Esophagus squamous epithelium (tissue), 4 donors: ENCODE results near the gene GAB2.

Source experiments
- CTCF ChIP-seq, 6 experiments: fragments of 450-650 bp in 4 of 6; fragments of 200-600 bp in 2 of 6; sonication (generic) in 2 of 6; IDR thresholded peaks; one replicate each; pipeline ENCODE4 v1.5.1; 2016 to 2019; ENCODE audit warnings: antibody characterized with exemption in 6 of 6, mild to moderate bottlenecking in 4 of 6, moderate library complexity in 4 of 6
- POLR2A ChIP-seq, 4 donors: fragments of 450-650 bp; IDR thresholded peaks; one replicate each; pipeline ENCODE4 v1.6.1; 2017; ENCODE audit warnings: antibody characterized with exemption in 4 of 4, mild to moderate bottlenecking in 4 of 4, moderate library complexity in 3 of 4

GRCh38 chr11:78428773-78429172 lies 11.2 kb upstream of the GAB2 start:
- TF ChIP-seq CTCF (IDR thresholded peaks at IDR 0.05): no peak
- no peak for TF ChIP-seq POLR2A (IDR thresholded peaks at IDR 0.05)
